PC-9 (cell line): ENCODE results near the gene HERC4. TPM values are rescaled to one million over a fixed set of nuclear protein-coding genes. Genes with fewer than 3 reads are reported as not detected.

Experiments
- BruUV-seq: library from RNA; stranded (reverse); fragments of 400-500 nt; replicated peaks from 2 replicates; lab custom pipeline; 2021; lab: Mats Ljungman, UMichigan
- CTCF ChIA-PET: fragments of 300-600 bp; sonication (Branson Sonifier 250); formaldehyde crosslinking; loops from one replicate; lab custom pipeline; 2022; ENCODE audit warnings: antibody characterized with exemption; lab: Charles Lee
- POLR2A ChIA-PET: fragments of 300-600 bp; sonication (Branson Sonifier 250); formaldehyde crosslinking; loops from one replicate; lab custom pipeline; 2022; ENCODE audit warnings: antibody characterized with exemption; ENCODE audit not compliant: unreplicated experiment; lab: Charles Lee
- DNase-seq, 2 experiments: peaks; one replicate each; pipeline versions ENCODE4 v3.0.0 to v3.0.0-alpha.2; 2015 to 2022; ENCODE audit warnings: mixed read lengths in 1 of 2
- H2AFZ ChIP-seq: fragments of 200-600 bp; sonication (generic); 2 replicates; pipeline ENCODE4 v1.8.1; 2017; ENCODE audit warnings: antibody characterized with exemption
- H3F3A ChIP-seq: fragments of 200-600 bp; sonication (generic); 2 replicates; pipeline ENCODE4 v1.8.1; 2017; ENCODE audit warnings: antibody characterized with exemption, mild to moderate bottlenecking, low read depth; ENCODE audit not compliant: insufficient read depth
- H3K27ac ChIP-seq: fragments of 200-600 bp; sonication (generic); 2 replicates; pipeline ENCODE4 v1.6.1; 2016; ENCODE audit warnings: mixed run types
- H3K27me3 ChIP-seq: fragments of 200-600 bp; sonication (generic); 2 replicates; pipeline ENCODE4 v1.6.1; 2016; ENCODE audit warnings: low read depth, mixed run types; ENCODE audit not compliant: insufficient read depth
- H3K36me3 ChIP-seq: fragments of 200-600 bp; sonication (generic); 2 replicates; pipeline ENCODE4 v1.6.1; 2016; ENCODE audit warnings: low read depth, mixed run types
- H3K4me1 ChIP-seq: fragments of 200-600 bp; sonication (generic); replicated peaks from 2 replicates; pipeline ENCODE4 v1.6.1; 2016; ENCODE audit warnings: mixed run types; ENCODE audit not compliant: insufficient read depth
- H3K4me2 ChIP-seq: fragments of 200-600 bp; sonication (generic); 2 replicates; pipeline ENCODE4 v1.6.1; 2017; ENCODE audit warnings: mixed run types
- H3K4me3 ChIP-seq: fragments of 200-600 bp; sonication (generic); 2 replicates; pipeline ENCODE4 v1.6.1; 2016; ENCODE audit warnings: mixed run types
- H3K79me2 ChIP-seq: fragments of 200-600 bp; sonication (generic); 2 replicates; pipeline ENCODE4 v1.6.1; 2017; ENCODE audit warnings: low read depth, mixed run types
- H3K9me2 ChIP-seq: fragments of 200-600 bp; sonication (generic); 2 replicates; pipeline ENCODE4 v1.8.1; 2017; ENCODE audit warnings: mild to moderate bottlenecking; ENCODE audit not compliant: insufficient read depth
- H3K9me3 ChIP-seq: fragments of 200-600 bp; sonication (generic); 2 replicates; pipeline ENCODE4 v1.8.1; 2016; ENCODE audit warnings: low read depth; ENCODE audit not compliant: insufficient read depth
- H4K20me1 ChIP-seq: fragments of 200-600 bp; sonication (generic); 2 replicates; pipeline ENCODE4 v1.8.1; 2017; ENCODE audit not compliant: insufficient read depth
- EZH2 ChIP-seq: fragments of 200-600 bp; sonication (generic); IDR thresholded peaks from 2 replicates; pipeline ENCODE4 v1.8.0; 2017; ENCODE audit warnings: antibody characterized with exemption, low read depth
- intact Hi-C: fragments of 100-400 bp; cut with micrococcal nuclease; formaldehyde crosslinking; loops from one replicate; pipeline ENCODE4 v1.10.0; 2022; ENCODE audit not compliant: unreplicated experiment
- total RNA-seq: library from RNA; stranded (reverse); gene quantifications from 2 replicates; pipeline ENCODE4 v1.2.3, GENCODE V29; 2021
- TF ChIP-seq, protein P1 (sequence below): fragments of 200-600 bp; sonication (generic); conservative IDR thresholded peaks from 2 replicates; pipeline ENCODE4 v1.6.1; 2017; ENCODE audit warnings: mixed run types, antibody characterized with exemption, mild to moderate bottlenecking, moderate library complexity

HERC4 gene
- total RNA-seq, 1 experiment from 2014 or later, result 116 TPM

DNA sequence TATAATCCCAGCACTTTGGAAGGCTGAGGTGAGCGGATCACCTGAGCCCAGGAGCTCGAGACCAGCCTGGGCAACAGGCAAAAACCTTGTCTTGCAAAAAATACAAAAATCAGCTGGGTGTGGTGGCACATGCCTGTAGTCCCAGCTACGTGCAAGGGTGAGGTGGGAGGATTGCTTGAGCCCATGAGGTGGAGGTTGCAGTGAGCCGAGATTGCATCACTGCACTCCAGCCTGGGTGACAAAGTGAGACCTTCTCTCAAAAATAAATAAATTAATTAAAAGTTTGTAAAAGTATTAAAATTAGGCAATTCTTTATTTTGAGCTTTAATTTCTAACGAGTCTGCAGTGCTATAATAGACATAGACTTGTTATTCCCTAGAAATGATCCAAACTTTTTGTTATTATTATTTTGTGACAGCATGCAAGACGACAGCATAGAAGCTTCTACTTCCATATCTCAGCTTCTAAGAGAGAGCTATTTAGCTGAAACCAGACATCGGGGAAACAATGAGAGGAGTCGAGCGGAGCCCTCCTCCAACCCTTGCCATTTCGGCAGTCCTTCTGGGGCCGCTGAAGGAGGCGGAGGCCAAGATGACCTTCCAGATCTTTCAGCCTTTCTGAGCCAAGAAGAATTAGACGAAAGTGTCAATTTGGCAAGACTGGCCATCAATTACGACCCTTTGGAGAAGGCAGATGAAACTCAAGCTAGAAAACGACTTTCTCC, 46.1 kb upstream of the HERC4 start:
- intact Hi-C loops, result no loop called here
- H3K27ac ChIP-seq, result no peak overlapping the region
- H3F3A ChIP-seq, result peaks cover 34% of the 10 kb centered on the region
- no peak for TF ChIP-seq EZH2
- TF ChIP-seq, protein P1, sequence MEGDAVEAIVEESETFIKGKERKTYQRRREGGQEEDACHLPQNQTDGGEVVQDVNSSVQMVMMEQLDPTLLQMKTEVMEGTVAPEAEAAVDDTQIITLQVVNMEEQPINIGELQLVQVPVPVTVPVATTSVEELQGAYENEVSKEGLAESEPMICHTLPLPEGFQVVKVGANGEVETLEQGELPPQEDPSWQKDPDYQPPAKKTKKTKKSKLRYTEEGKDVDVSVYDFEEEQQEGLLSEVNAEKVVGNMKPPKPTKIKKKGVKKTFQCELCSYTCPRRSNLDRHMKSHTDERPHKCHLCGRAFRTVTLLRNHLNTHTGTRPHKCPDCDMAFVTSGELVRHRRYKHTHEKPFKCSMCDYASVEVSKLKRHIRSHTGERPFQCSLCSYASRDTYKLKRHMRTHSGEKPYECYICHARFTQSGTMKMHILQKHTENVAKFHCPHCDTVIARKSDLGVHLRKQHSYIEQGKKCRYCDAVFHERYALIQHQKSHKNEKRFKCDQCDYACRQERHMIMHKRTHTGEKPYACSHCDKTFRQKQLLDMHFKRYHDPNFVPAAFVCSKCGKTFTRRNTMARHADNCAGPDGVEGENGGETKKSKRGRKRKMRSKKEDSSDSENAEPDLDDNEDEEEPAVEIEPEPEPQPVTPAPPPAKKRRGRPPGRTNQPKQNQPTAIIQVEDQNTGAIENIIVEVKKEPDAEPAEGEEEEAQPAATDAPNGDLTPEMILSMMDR, result no peak
- H3K9me3 ChIP-seq, result no peaks in the 10 kb centered on the region
- no peaks in the 10 kb centered on the region for H3K36me3 ChIP-seq
- H3K4me1 ChIP-seq, result peaks cover 26% of the 10 kb centered on the region
- H3K79me2 ChIP-seq, result no peaks in the 10 kb centered on the region
- no peaks in the 10 kb centered on the region for H3K27me3 ChIP-seq
- POLR2A ChIA-PET, result interaction anchor here (1.0 kb wide), 1 partner anchor 24 kb away, joined by 8 read pairs; no protein-coding TSS in a partner anchor
- no peaks in the 10 kb centered on the region for H3K9me2 ChIP-seq
- H3K4me3 ChIP-seq, result no peak overlapping the region
- BruUV-seq, result no TSS peak
- DNase-seq, result no peak
- H2AFZ ChIP-seq, result no peak overlapping the region
- CTCF ChIA-PET, result no interaction called here
- no peaks in the 10 kb centered on the region for H4K20me1 ChIP-seq
- no peak overlapping the region for H3K4me2 ChIP-seq

DNA sequence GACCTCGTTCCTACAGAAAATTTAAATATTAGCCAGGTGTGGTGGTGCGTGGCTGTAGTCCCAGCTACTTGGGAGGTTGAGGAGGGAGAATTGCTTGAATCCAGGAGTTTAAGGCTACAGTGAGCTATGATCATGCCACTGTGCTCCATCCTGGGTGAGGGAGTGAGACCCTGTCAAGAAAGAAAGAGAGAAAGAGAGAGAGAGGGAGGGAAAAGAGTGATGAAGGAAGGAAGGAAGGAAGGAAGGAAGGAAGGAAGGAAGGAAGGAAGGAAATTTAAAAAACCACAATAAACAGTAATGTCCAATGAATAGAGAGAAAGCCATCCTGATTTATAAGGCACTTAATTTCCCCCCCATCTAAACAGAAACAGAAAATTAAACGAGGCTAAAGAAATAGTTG, 43.6 kb upstream of the HERC4 start:
- Histone ChIP-seq H3K27me3 (no peaks in the 10 kb centered on the region), H3K4me1 (peaks cover under 1% of the 10 kb centered on the region), H3F3A (peaks cover 10% of the 10 kb centered on the region), H2AFZ (no peak overlapping the region), H4K20me1 (no peaks in the 10 kb centered on the region), H3K9me2 (no peaks in the 10 kb centered on the region), H3K79me2 (no peaks in the 10 kb centered on the region), H3K27ac (no peak overlapping the region), H3K9me3 (no peaks in the 10 kb centered on the region), H3K4me3 (no peak overlapping the region), H3K36me3 (0 out of 2 replicates have a peak, but pooled peaks cover 6% of the 10 kb centered on the region), H3K4me2 (no peak overlapping the region)
- no TSS peak for BruUV-seq
- intact Hi-C loops, result no loop called here
- POLR2A ChIA-PET, result no interaction called here
- TF ChIP-seq EZH2, result no peak
- TF ChIP-seq, protein P1, result no peak
- CTCF ChIA-PET, result no interaction called here
- no peak for DNase-seq

DNA sequence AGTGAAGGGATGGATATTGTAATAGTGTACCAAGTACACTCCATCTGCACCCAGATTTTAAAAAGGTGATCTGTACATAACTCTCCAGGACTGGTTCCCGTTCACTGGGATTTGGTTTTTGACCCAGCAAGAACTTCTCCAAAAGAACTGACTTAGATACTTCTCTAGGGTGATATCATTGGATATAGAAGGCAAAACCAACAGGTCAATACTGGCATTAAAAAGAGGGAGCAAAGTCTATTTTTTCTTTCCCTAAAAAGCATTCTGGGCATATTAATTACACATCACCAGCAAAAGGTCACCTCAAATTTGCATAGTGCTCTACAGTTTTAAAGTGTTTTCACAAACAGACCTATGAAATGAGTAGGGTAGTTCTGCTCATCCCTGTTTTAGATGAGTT, 37.8 kb upstream of the HERC4 start:
- Histone ChIP-seq H3K27ac (no peak overlapping the region), H3K36me3 (0 out of 2 replicates have a peak, but pooled peaks cover 10% of the 10 kb centered on the region), H3K4me2 (no peak overlapping the region), H3K79me2 (no peaks in the 10 kb centered on the region), H3K27me3 (no peaks in the 10 kb centered on the region), H3K9me3 (no peaks in the 10 kb centered on the region), H2AFZ (no peak overlapping the region), H3K9me2 (no peaks in the 10 kb centered on the region), H4K20me1 (no peaks in the 10 kb centered on the region), H3K4me1 (no peaks in the 10 kb centered on the region), H3F3A (peaks cover 24% of the 10 kb centered on the region; the same call in 1 of the 2 replicates), H3K4me3 (no peak overlapping the region)
- intact Hi-C loops, result no loop called here
- TF ChIP-seq, protein P1, result no peak
- no peak for TF ChIP-seq EZH2
- no peak for DNase-seq
- POLR2A ChIA-PET, result interaction anchor here (0.6 kb wide), 1 partner anchor 27 kb away, joined by 10 read pairs; no protein-coding TSS in a partner anchor
- BruUV-seq, result no TSS peak
- CTCF ChIA-PET, result no interaction called here
